CD14-positive monocyte (primary cell): ENCODE results near the gene B2M. TPM values are rescaled to one million over a fixed set of nuclear protein-coding genes. Genes with fewer than 3 reads are reported as not detected.

ENCODE experiments used
- DNase-seq, 3 donors: peaks; one replicate each; pipeline ENCODE4 v3.0.0-alpha.2; 2011 to 2022
- H2AFZ ChIP-seq: 2 replicates; pipeline ENCODE4 v1.6.0; 2012; ENCODE audit warnings: mild to moderate bottlenecking, low read depth, low read length, inconsistent platforms; ENCODE audit not compliant: insufficient read depth, poor library complexity, severe bottlenecking
- H3K27ac ChIP-seq, 2 donors: 1 replicate in 1 of 2; 2 replicates in 1 of 2; pipeline ENCODE4 v1.5.1; 2012 to 2013; ENCODE audit warnings: low read length in 2 of 2, control low read depth in 1 of 2, inconsistent platforms in 1 of 2, low read depth in 1 of 2, mild to moderate bottlenecking in 1 of 2
- H3K27me3 ChIP-seq, 2 donors: one replicate each; pipeline versions ENCODE4 v1.6.0 to v1.6.1; 2011 to 2013; ENCODE audit warnings: low read length in 2 of 2; ENCODE audit not compliant: control insufficient read depth in 2 of 2, insufficient read depth in 2 of 2
- H3K36me3 ChIP-seq, 2 donors: replicated peaks in 1 of 2; 1 replicate in 1 of 2; 2 replicates in 1 of 2; pipeline versions ENCODE4 v1.5.1 to v1.6.1; 2012 to 2013; ENCODE audit warnings: low read length in 2 of 2, control low read depth in 1 of 2, inconsistent platforms in 1 of 2, mild to moderate bottlenecking in 1 of 2; ENCODE audit not compliant: insufficient read depth in 2 of 2, control insufficient read depth in 1 of 2
- H3K4me1 ChIP-seq, 2 donors: 1 replicate in 1 of 2; 2 replicates in 1 of 2; pipeline versions ENCODE4 v1.5.1 to v1.6.1; 2012 to 2013; ENCODE audit warnings: low read length in 2 of 2, control low read depth in 1 of 2, inconsistent platforms in 1 of 2, mild to moderate bottlenecking in 1 of 2, moderate library complexity in 1 of 2; ENCODE audit not compliant: insufficient read depth in 2 of 2, control insufficient read depth in 1 of 2
- H3K4me2 ChIP-seq: replicated peaks from 2 replicates; pipeline ENCODE3; 2012; ENCODE audit warnings: low read length, moderate library complexity, mild to moderate bottlenecking; ENCODE audit not compliant: poor library complexity, severe bottlenecking; ENCODE audit errors: extremely low read depth
- H3K4me3 ChIP-seq, 3 experiments: fragments of 200-600 bp in 1 of 3; sonication (generic) in 1 of 3; replicated peaks in 1 of 3; 1 replicate in 2 of 3; 2 replicates in 1 of 3; pipeline ENCODE4 v1.5.1; 2011 to 2013; ENCODE audit warnings: low read length in 3 of 3, mild to moderate bottlenecking in 3 of 3, control low read depth in 2 of 3, low read depth in 2 of 3, inconsistent platforms in 1 of 3, moderate library complexity in 1 of 3
- H3K79me2 ChIP-seq: 2 replicates; pipeline ENCODE4 v1.6.0; 2012; ENCODE audit warnings: mild to moderate bottlenecking, control low read depth, inconsistent platforms, low read length, moderate library complexity; ENCODE audit not compliant: insufficient read depth
- H3K9ac ChIP-seq: 2 replicates; pipeline ENCODE4 v1.6.0; 2017; ENCODE audit warnings: low read length, mild to moderate bottlenecking; ENCODE audit not compliant: insufficient read depth, poor library complexity, severe bottlenecking
- H3K9me3 ChIP-seq, 2 donors: replicated peaks in 1 of 2; 1 replicate in 1 of 2; 2 replicates in 1 of 2; pipeline versions ENCODE4 v1.5.1 to v1.6.1; 2012 to 2013; ENCODE audit warnings: low read length in 2 of 2, control low read depth in 1 of 2; ENCODE audit not compliant: control insufficient read depth in 1 of 2, insufficient read depth in 1 of 2
- H4K20me1 ChIP-seq: 2 replicates; pipeline ENCODE4 v1.6.0; 2012; ENCODE audit warnings: mild to moderate bottlenecking, low read length, control low read depth, moderate library complexity; ENCODE audit not compliant: insufficient read depth
- H3K27ac Mint-ChIP-seq, 7 donors: one replicate each; pipeline ENCODE4 v1.8.0; 2020; ENCODE audit warnings: mild to moderate bottlenecking in 7 of 7, mixed read lengths in 7 of 7, moderate library complexity in 6 of 7, inconsistent platforms in 2 of 7
- H3K27me3 Mint-ChIP-seq, 3 donors: one replicate each; pipeline ENCODE4 v1.8.0; 2021 to 2022; ENCODE audit warnings: low read depth in 3 of 3, mild to moderate bottlenecking in 3 of 3, mixed read lengths in 3 of 3, moderate library complexity in 3 of 3, inconsistent platforms in 1 of 3
- H3K36me3 Mint-ChIP-seq, 2 donors: one replicate each; pipeline ENCODE4 v1.8.0; 2020; ENCODE audit warnings: mixed read lengths in 2 of 2, inconsistent platforms in 1 of 2, mild to moderate bottlenecking in 1 of 2
- H3K4me1 Mint-ChIP-seq: one replicate; pipeline ENCODE4 v1.8.0; 2020; ENCODE audit warnings: mild to moderate bottlenecking, mixed read lengths
- H3K4me3 Mint-ChIP-seq, 2 donors: one replicate each; pipeline ENCODE4 v1.8.0; 2020; ENCODE audit warnings: mild to moderate bottlenecking in 2 of 2, mixed read lengths in 2 of 2, moderate library complexity in 1 of 2
- H3K9me3 Mint-ChIP-seq, 7 donors: one replicate each; pipeline ENCODE4 v1.8.0; 2020 to 2022; ENCODE audit warnings: mixed read lengths in 7 of 7, mild to moderate bottlenecking in 6 of 7, moderate library complexity in 6 of 7, inconsistent platforms in 2 of 7
- CTCF ChIP-seq: fragments of 200-600 bp; IDR thresholded peaks from one replicate; pipeline ENCODE4 v1.8.0; 2022; ENCODE audit warnings: antibody characterized with exemption, mild to moderate bottlenecking
- WGBS: methylation state at CpG from one replicate; pipeline ENCODE4 v1.1.5; 2013; ENCODE audit warnings: missing lambda C conversion rate; ENCODE audit not compliant: insufficient coverage; 5-methylcytosine and 5-hydroxymethylcytosine counted together
- intact Hi-C, 2 donors: fragments of 100-400 bp; cut with micrococcal nuclease; formaldehyde crosslinking; loops; one replicate each; pipeline versions ENCODE4 v1.15.0 to v1.15.1; 2023
- polyA plus RNA-seq, 3 donors: library from polyadenylated mRNA; depleted of rRNA in 1 of 3; unstranded in 2 of 3; stranded (reverse) in 1 of 3; fragments of 300-500 nt in 2 of 3; fragments of >200 nt in 1 of 3; fragmentation: Illumina TruSeq in 2 of 3; gene quantifications; 1 replicate in 2 of 3; 2 replicates in 1 of 3; pipeline ENCODE4 v1.2.3, GENCODE V29; 2012 to 2021

The B2M gene
- polyA plus RNA-seq, 3 donors, result 17,356 to 28,278 (median 28,259) TPM

- peak; percentile 98 for DNase-seq
- WGBS, result 5% methylated on average over 51 of the region's 53 CpGs
- Histone ChIP-seq H2AFZ (peak within 1 kb of the TSS; percentile 84), H3K27ac (peak within 1 kb of the TSS; percentile 96 to 98), H3K4me1 (peaks cover 33 to 38% of the 10 kb centered on the region in 2 donors), H4K20me1 (peaks cover 9% of the 10 kb centered on the region), H3K9ac (peak within 1 kb of the TSS; percentile 99), H3K9me3 (no peaks in the 10 kb centered on the region), H3K79me2 (peaks cover 47% of the 10 kb centered on the region), H3K4me2 (peak within 1 kb of the TSS; percentile 81), H3K4me3 (peak within 1 kb of the TSS; percentile 65 to 97 (median 86)), H3K27me3 (no peaks in the 10 kb centered on the region), H3K36me3 (peaks cover 15 to 18% of the 10 kb centered on the region in 2 donors)
- intact Hi-C loops, result loop anchor here (2.0 to 5.0 kb wide), 6 partner anchors 47 to 371 kb away; partner anchors contain the start of genes B2M (in 2 of the 2), PATL2 (in 2 of the 2), EIF3J (in 1 of the 2) and TRIM69 (in 1 of the 2)
- H3K27ac Mint-ChIP-seq, result peak within 1 kb of the TSS; percentile 98 to 99 (median 99)
- H3K4me1 Mint-ChIP-seq, result peaks cover 40% of the 10 kb centered on the region
- H3K27me3 Mint-ChIP-seq, result peaks cover 0 to 1% (median 0%) of the 10 kb centered on the region in 3 donors
- peaks cover 13 to 18% of the 10 kb centered on the region in 2 donors for H3K36me3 Mint-ChIP-seq
- H3K4me3 Mint-ChIP-seq, result peak within 1 kb of the TSS; percentile 96 to 97
- H3K9me3 Mint-ChIP-seq, result no peaks in the 10 kb centered on the region
- TF ChIP-seq CTCF, result peak; percentile 90
Observed at GRCh38 chr15:44663410-44664308, 47.7 kb upstream of the B2M start, which contains the start of gene SPG11. Gene SPG11, minus strand, starts transcription at chr15:44663662. Its CDS starts 15 bp downstream, at chr15:44663647.

- Histone ChIP-seq H3K4me2 (peak overlapping the region; percentile 58), H3K9me3 (no peaks in the 10 kb centered on the region), H3K27me3 (no peaks in the 10 kb centered on the region), H3K4me3 (peak overlapping the region in 1 of 3 experiments; percentile 43), H3K9ac (no peak overlapping the region), H3K4me1 (peaks cover 27 to 32% of the 10 kb centered on the region in 2 donors), H3K27ac (peak overlapping the region; percentile 22 to 76), H4K20me1 (no peaks in the 10 kb centered on the region), H3K79me2 (peaks cover 29% of the 10 kb centered on the region), H3K36me3 (no peaks in the 10 kb centered on the region), H2AFZ (peak overlapping the region; percentile 71)
- peaks cover 0 to 1% (median 0%) of the 10 kb centered on the region in 3 donors for H3K27me3 Mint-ChIP-seq
- TF ChIP-seq CTCF, result no peak
- peaks cover 0 to 4% of the 10 kb centered on the region in 2 donors for H3K36me3 Mint-ChIP-seq
- H3K9me3 Mint-ChIP-seq, result no peaks in the 10 kb centered on the region
- intact Hi-C loops, result no loop called here
- H3K27ac Mint-ChIP-seq, result peak overlapping the region; percentile 30 to 91 (median 84)
- peaks cover 32% of the 10 kb centered on the region for H3K4me1 Mint-ChIP-seq
- WGBS, result 0% methylated on average over 1 of the region's 5 CpGs
- H3K4me3 Mint-ChIP-seq, result peak overlapping the region; percentile 26 to 48
- peak in 2 of 3 donors; percentile 13 to 18 for DNase-seq
Observed at GRCh38 chr15:44666210-44667038, 44.9 kb upstream of the B2M start.
